ENCODE measurements around the gene SMIM33. TPM values are rescaled to one million over a fixed set of nuclear protein-coding genes. Genes with fewer than 3 reads are reported as not detected.

SMIM33 gene
- total and polyA plus RNA-seq, 10 of the 15 experiments (the other 5 are each of a cell fraction or from before 2014, with no cell fraction given): 0.03 to 0.25 (median 0.07) TPM; not detected in 4

DNA sequence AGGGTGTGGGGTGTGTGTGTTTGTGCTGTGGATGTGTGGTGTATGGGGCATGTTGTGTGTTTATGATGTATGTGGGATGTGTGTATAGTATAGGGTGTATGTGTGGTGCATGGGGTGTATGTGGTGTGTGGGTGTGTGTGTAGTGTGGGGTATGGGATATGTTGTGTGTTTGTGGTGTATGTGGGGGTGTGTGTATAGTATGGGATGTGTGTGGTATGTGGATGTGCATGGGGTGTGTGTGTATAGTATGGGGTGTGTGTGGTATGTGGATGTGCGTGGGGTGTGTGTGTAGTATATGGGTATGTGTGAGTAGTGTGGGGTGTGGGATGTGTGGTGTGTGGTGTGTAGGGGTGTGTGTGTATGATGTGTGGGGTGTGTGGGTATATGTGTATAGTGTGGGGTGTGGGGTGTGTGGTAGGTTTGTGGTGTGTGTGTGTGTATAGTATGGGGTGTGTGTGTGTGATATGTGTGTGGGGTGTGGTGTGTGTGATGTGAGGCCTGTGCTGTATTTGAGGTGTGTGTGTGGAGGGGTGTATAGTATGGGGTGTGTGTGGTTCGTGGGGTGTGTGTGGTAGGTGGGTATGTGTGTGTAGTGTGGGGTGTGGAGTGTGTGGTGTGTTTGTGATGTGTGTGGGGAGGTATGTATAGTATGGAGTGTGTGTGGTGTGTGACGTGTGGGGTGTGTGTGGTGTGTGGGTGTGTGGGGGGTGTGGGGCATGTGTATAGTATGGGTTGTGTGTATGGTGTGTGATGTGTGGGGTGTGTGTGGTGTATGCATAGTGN is 18.7 kb upstream of the SMIM33 start:
- ChIA-PET RAD21 (ENCODE audit: unreplicated experiment) (no interaction called here), SMC1A (ENCODE audit: uncharacterized antibody, unreplicated experiment) (no interaction called here), POLR2A (no interaction called here), CTCF (no interaction called here)
- ATAC-seq: no peak
- Histone ChIP-seq H3K4me1 (ENCODE audit: control insufficient read depth, insufficient read depth, low read length) (peaks cover 36% of the 10 kb centered on the region), H3K79me2 (ENCODE audit: control insufficient read depth, insufficient read depth, low read length) (no peaks in the 10 kb centered on the region), H3K9me3 (replicated peaks; ENCODE audit: control insufficient read depth, insufficient read depth, low read length) (no peaks in the 10 kb centered on the region), H3K27me3 (replicated peaks in 1 of 2; ENCODE audit: control insufficient read depth in 2 of 2, insufficient read depth in 2 of 2, low read length in 1 of 2) (no peaks in the 10 kb centered on the region), H3K4me2 (ENCODE audit: control insufficient read depth, insufficient read depth) (no peak overlapping the region), H2AFZ (ENCODE audit: control insufficient read depth, low read depth, low read length) (no peak overlapping the region), H3K27ac (ENCODE audit: control insufficient read depth, insufficient read depth) (no peak overlapping the region), H3K9ac (ENCODE audit: control insufficient read depth, insufficient read depth, low read length) (no peak overlapping the region), H3K4me3 (no peak overlapping the region), H3K36me3 (ENCODE audit: control insufficient read depth in 2 of 2, insufficient read depth in 2 of 2, low read length in 1 of 2) (no peaks in the 10 kb centered on the region), H4K20me1 (ENCODE audit: control insufficient read depth, insufficient read depth) (no peaks in the 10 kb centered on the region)
- FAIRE-seq: no peak
- 50% methylated on average over 3 of the region's 3 CpGs for WGBS (ENCODE audit: insufficient coverage, insufficient replicate concordance, low lambda C conversion rate, missing lambda C conversion rate)
- DNase-seq (ENCODE audit: low read depth, low spot score): no peak
- in situ Hi-C loops (cut with MboI): no loop called here
- no TSS peak for BruUV-seq (replicated peaks)
- intact Hi-C loops (cut with micrococcal nuclease; ENCODE audit: unreplicated experiment): no loop called here
- TF ChIP-seq BMI1 (IDR thresholded peaks at IDR 0.05; ENCODE audit: borderline replicate concordance) (no peak), HDAC2 (IDR thresholded peaks at IDR 0.05) (no peak), SREBF2 (IDR thresholded peaks at IDR 0.05; ENCODE audit: low read length) (no peak), E2F4 (IDR thresholded peaks at IDR 0.05; ENCODE audit: low read depth, low read length) (no peak), ZNF384 (IDR thresholded peaks at IDR 0.05; ENCODE audit: borderline replicate concordance, low read depth, low read length) (no peak), KLF5 (IDR thresholded peaks at IDR 0.05; ENCODE audit: partially characterized antibody) (no peak), RELA (IDR thresholded peaks at IDR 0.05; ENCODE audit: borderline replicate concordance, partially characterized antibody) (no peak), ZNF24 (IDR thresholded peaks at IDR 0.05) (no peak), TAF1 (IDR thresholded peaks at IDR 0.05; ENCODE audit: borderline replicate concordance, low read depth, low read length) (no peak), BHLHE40 (IDR thresholded peaks at IDR 0.05; ENCODE audit: borderline replicate concordance in 1 of 2, low read depth in 2 of 2, low read length in 1 of 2) (no peak), ZNF592 (IDR thresholded peaks at IDR 0.05) (no peak), NR2C2 (IDR thresholded peaks at IDR 0.05; ENCODE audit: borderline replicate concordance, control insufficient read depth, insufficient read length, low read depth) (peak; percentile 14), ATF7 (IDR thresholded peaks at IDR 0.05; ENCODE audit: low read depth) (no peak)
- TF ChIP-seq, protein P1, sequence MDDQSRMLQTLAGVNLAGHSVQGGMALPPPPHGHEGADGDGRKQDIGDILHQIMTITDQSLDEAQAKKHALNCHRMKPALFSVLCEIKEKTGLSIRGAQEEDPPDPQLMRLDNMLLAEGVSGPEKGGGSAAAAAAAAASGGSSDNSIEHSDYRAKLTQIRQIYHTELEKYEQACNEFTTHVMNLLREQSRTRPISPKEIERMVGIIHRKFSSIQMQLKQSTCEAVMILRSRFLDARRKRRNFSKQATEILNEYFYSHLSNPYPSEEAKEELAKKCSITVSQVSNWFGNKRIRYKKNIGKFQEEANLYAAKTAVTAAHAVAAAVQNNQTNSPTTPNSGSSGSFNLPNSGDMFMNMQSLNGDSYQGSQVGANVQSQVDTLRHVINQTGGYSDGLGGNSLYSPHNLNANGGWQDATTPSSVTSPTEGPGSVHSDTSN (IDR thresholded peaks at IDR 0.05; ENCODE audit: insufficient replicate concordance, low read depth, low read length): no peak

Measured in GM12878 (cell line).